GM10266 (cell line): ENCODE data around the gene CIP2A.

Experiments used
- DNase-seq: peaks from one replicate; pipeline ENCODE4 v3.0.0; 2012; ENCODE audit errors: extremely low spot score
- CTCF ChIP-seq: IDR thresholded peaks from 2 replicates; pipeline ENCODE4 v1.5.1; 2012; ENCODE audit warnings: mild to moderate bottlenecking, low read depth; ENCODE audit not compliant: control insufficient read depth, insufficient read depth; ENCODE audit errors: missing control alignments

The CIP2A gene

GRCh38 chr3:108605491-108605890, 16.3 kb upstream of the CIP2A start:
- TF ChIP-seq CTCF = no peak
- DNase-seq = no peak

GRCh38 chr3:108605028-108605427, 15.8 kb upstream of the CIP2A start:
- no peak for DNase-seq
- TF ChIP-seq CTCF = no peak

GRCh38 chr3:108603691-108604090, 14.5 kb upstream of the CIP2A start:
- no peak for DNase-seq
- TF ChIP-seq CTCF = no peak

GRCh38 chr3:108602935-108603294, 13.7 kb upstream of the CIP2A start:
- DNase-seq = no peak
- TF ChIP-seq CTCF = no peak

GRCh38 chr3:108602249-108602934, 13.2 kb upstream of the CIP2A start:
- TF ChIP-seq CTCF = no peak
- DNase-seq = peak; percentile 18

GRCh38 chr3:108599677-108600409, 10.6 kb upstream of the CIP2A start:
- DNase-seq = no peak
- TF ChIP-seq CTCF = no peak

GRCh38 chr3:108598375-108598774, 9.1 kb upstream of the CIP2A start:
- TF ChIP-seq CTCF = no peak
- DNase-seq = no peak
